ENCODE results near the gene GNG5. TPM values are rescaled to one million over a fixed set of nuclear protein-coding genes. Genes with fewer than 3 reads are reported as not detected.
"Not testable (repeated sequence)": the region's sequence is repeated elsewhere in the genome, so short reads cannot be mapped to it uniquely, and the experiment has no call there.

Gene GNG5
- total and polyA plus RNA-seq, 2 experiments from 2014 or later: 71.5 to 674 TPM

DNA sequence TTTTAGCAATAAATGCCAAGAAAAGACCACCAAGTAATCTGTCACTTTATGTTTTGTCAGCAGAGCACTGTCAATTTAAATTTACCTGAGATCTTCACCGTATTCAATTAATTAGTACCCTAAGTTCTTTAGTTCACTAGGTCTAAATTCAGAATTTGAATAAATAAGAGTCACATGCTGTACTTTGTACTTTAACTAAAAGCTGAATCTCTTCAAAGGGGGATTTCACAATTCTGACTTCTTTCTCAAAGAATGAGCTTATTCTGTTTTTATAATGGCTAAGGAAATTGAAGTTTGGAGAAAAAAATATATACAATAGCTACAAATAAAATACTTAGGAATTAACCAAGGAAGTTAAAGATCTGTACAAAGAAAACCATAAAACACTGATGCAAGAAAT is 2.1 kb upstream of the GNG5 start:
- Histone ChIP-seq H3K4me3 (no peak overlapping the region), H2AFZ (no peak overlapping the region), H3K4me2 (no peak overlapping the region), H3K27me3 (ENCODE audit: insufficient read depth) (peaks cover 12% of the 10 kb centered on the region), H3K36me3 (ENCODE audit: insufficient read depth) (no peaks in the 10 kb centered on the region), H3K4me1 (ENCODE audit: insufficient read depth) (peaks cover 25% of the 10 kb centered on the region), H3F3A (replicated peaks; ENCODE audit: low read depth) (no peaks in the 10 kb centered on the region), H3K9me2 (ENCODE audit: insufficient read depth) (no peaks in the 10 kb centered on the region; the same call in 1 of the 2 replicates), H4K20me1 (replicated peaks; ENCODE audit: insufficient read depth) (peaks cover 10% of the 10 kb centered on the region; the same call in 1 of the 2 replicates), H3K27ac (ENCODE audit: low read depth) (no peak overlapping the region), H3K79me2 (replicated peaks; ENCODE audit: insufficient read depth) (peaks cover 20% of the 10 kb centered on the region)
- Mint-ChIP-seq H3K27me3 (ENCODE audit: insufficient read depth, low read depth, poor library complexity) (peaks cover 12% of the 10 kb centered on the region), H3K9me3 (peaks cover 9% of the 10 kb centered on the region; the same call in 1 of the 3 replicates), H3K4me1 (peaks cover 16% of the 10 kb centered on the region), H3K4me3 (no peak overlapping the region; the same call in 2 of the 3 replicates), H3K36me3 (ENCODE audit: low read depth) (peaks cover 10% of the 10 kb centered on the region; the same call in 1 of the 3 replicates), H3K27ac (no peak overlapping the region)
- no peak for ATAC-seq
- TF ChIP-seq ZNF462 (CRISPR knock-in tag; IDR thresholded peaks at IDR 0.05): no peak
- DNase-seq (ENCODE audit: low spot score): no peak

- peaks cover 21% of the 10 kb centered on the region for H3K4me1 Mint-ChIP-seq
- not testable (repeated sequence) for ATAC-seq; H3F3A ChIP-seq (replicated peaks; ENCODE audit: low read depth); H3K9me3 Mint-ChIP-seq; H3K27ac Mint-ChIP-seq; H3K36me3 ChIP-seq (ENCODE audit: insufficient read depth); H3K36me3 Mint-ChIP-seq (ENCODE audit: low read depth); H3K4me2 ChIP-seq; H3K4me3 Mint-ChIP-seq; H2AFZ ChIP-seq; H3K9me2 ChIP-seq (ENCODE audit: insufficient read depth); DNase-seq (ENCODE audit: low spot score); H3K27ac ChIP-seq (ENCODE audit: low read depth)
- Histone ChIP-seq H3K4me3 (peak overlapping the region; percentile 96; the same call in 1 of the 2 replicates), H4K20me1 (replicated peaks; ENCODE audit: insufficient read depth) (peaks cover 10% of the 10 kb centered on the region; the same call in 1 of the 2 replicates), H3K79me2 (replicated peaks; ENCODE audit: insufficient read depth) (peaks cover 26% of the 10 kb centered on the region), H3K4me1 (ENCODE audit: insufficient read depth) (peaks cover 28% of the 10 kb centered on the region), H3K27me3 (ENCODE audit: insufficient read depth) (peaks cover 12% of the 10 kb centered on the region)
- peaks cover 12% of the 10 kb centered on the region for H3K27me3 Mint-ChIP-seq (ENCODE audit: insufficient read depth, low read depth, poor library complexity)
Measured at GRCh38 chr1:84507887-84508286, 1.5 kb upstream of the GNG5 start.

Measured in GM23338 (cell line).